Measurements from ENCODE around the gene LRRC49.

GRCh38 chr15:70866982-70867641 lies 25.5 kb upstream of the LRRC49 start:
- TF ChIP-seq POLR2AphosphoS5 (IDR thresholded peaks at IDR 0.05; ENCODE audit: low read depth, low read length) (no peak), CTCF (IDR thresholded peaks at IDR 0.05 in 2 of 3, conservative IDR thresholded peaks at IDR 0.05 in 1 of 3; ENCODE audit: borderline replicate concordance in 1 of 3, insufficient read depth in 1 of 3, low read depth in 2 of 3, low read length in 2 of 3) (no peak), POLR2A (IDR thresholded peaks at IDR 0.05; ENCODE audit: borderline replicate concordance, extremely low read depth, insufficient read depth, insufficient read length) (no peak), EZH2 (IDR thresholded peaks at IDR 0.05) (no peak), MAX (IDR thresholded peaks at IDR 0.05) (no peak), JUND (IDR thresholded peaks at IDR 0.05) (no peak), ATF3 (IDR thresholded peaks at IDR 0.05) (no peak), REST (IDR thresholded peaks at IDR 0.05; ENCODE audit: low read depth) (no peak)
